Measurements from ENCODE around the gene NUP98. TPM values are rescaled to one million over a fixed set of nuclear protein-coding genes. Genes with fewer than 3 reads are reported as not detected.
A peak's percentile ranks its signal among the peaks of the same experiment; 100 is the strongest.

Gene NUP98
- total RNA-seq (100 to 1,000 TPM in 3 of 7 donors, 10 to 100 TPM in 4; 59.4 to 126 (median 94.5) TPM), polyA plus RNA-seq (10 to 100 TPM; 38.5 to 67.4 TPM)
- long read RNA-seq, donor 1, full-length matches to known transcripts = 12 of 63 reads
- long read RNA-seq, donor 1, partial matches to known transcripts = 40 of 63 reads
- long read RNA-seq, donor 1, other reads (novel, unspliced or antisense) = 11 of 63 reads
- long read RNA-seq, donor 2, partial matches to known transcripts = 47 of 54 reads
- long read RNA-seq, donor 2, other reads (novel, unspliced or antisense) = 6 of 54 reads
- long read RNA-seq, donor 3, full-length matches to known transcripts = 35 of 72 reads
- long read RNA-seq, donor 3, partial matches to known transcripts = 20 of 72 reads
- long read RNA-seq, donor 3, other reads (novel, unspliced or antisense) = 17 of 72 reads

GRCh38 chr11:3797329-3798090 is at the start of gene NUP98:
TSS of gene NUP98 (minus strand) at chr11:3797554. CDS start at chr11:3782117, 15,437 bp downstream.
- Histone ChIP-seq H3K9me3 (no peaks in the 10 kb centered on the region), H3K27ac (peak within 1 kb of the TSS; percentile 91 to 93), H3K4me1 (ENCODE audit: insufficient read depth) (peaks cover 5% of the 10 kb centered on the region), H3K27me3 (no peaks in the 10 kb centered on the region), H3K4me3 (peak within 1 kb of the TSS; percentile 99), H3K36me3 (no peaks in the 10 kb centered on the region)
- peak; percentile 100 for DNase-seq
- intact Hi-C loops (cut with DNase I) = loop anchor here in 3 of 4 donors (5.0 to 10.0 kb wide), 3 partner anchors 40 to 47 kb away; partner anchors contain the start of gene RHOG (in 2 of the 3)
- 0% methylated on average over 70 to 86 of the region's 86 CpGs for WGBS, 3 donors
- TF ChIP-seq CTCF (IDR thresholded peaks at IDR 0.05) (peak in 2 of 3 donors; percentile 41 to 57), POLR2A (IDR thresholded peaks at IDR 0.05) (peak; percentile 100), EP300 (IDR thresholded peaks at IDR 0.05) (peak; percentile 77)

GRCh38 chr11:3845670-3846069 is 48.3 kb upstream of the NUP98 start:
- Histone ChIP-seq H3K27me3 (no peaks in the 10 kb centered on the region), H3K4me3 (no peak overlapping the region), H3K9me3 (no peaks in the 10 kb centered on the region), H3K36me3 (no peaks in the 10 kb centered on the region), H3K27ac (no peak overlapping the region), H3K4me1 (ENCODE audit: insufficient read depth) (peaks cover 2% of the 10 kb centered on the region)
- WGBS, 3 donors = 85 to 92% (median 87%) methylated on average over 3 of the region's 3 CpGs
- no peak for DNase-seq
- intact Hi-C loops (cut with DNase I) = loop anchor here in 2 of 4 donors (2.0 to 10.0 kb wide), 2 partner anchors 51 to 227 kb away; partner anchors contain the start of gene NUP98 (in 1 of the 2)
- TF ChIP-seq EP300 (IDR thresholded peaks at IDR 0.05) = no peak
- TF ChIP-seq CTCF (IDR thresholded peaks at IDR 0.05) = no peak
- no peak for TF ChIP-seq POLR2A (IDR thresholded peaks at IDR 0.05)

GRCh38 chr11:3845246-3845645 is 47.9 kb upstream of the NUP98 start:
- Histone ChIP-seq H3K27me3 (no peaks in the 10 kb centered on the region), H3K9me3 (no peaks in the 10 kb centered on the region), H3K4me3 (no peak overlapping the region), H3K36me3 (no peaks in the 10 kb centered on the region), H3K4me1 (ENCODE audit: insufficient read depth) (peaks cover 2% of the 10 kb centered on the region), H3K27ac (no peak overlapping the region)
- intact Hi-C loops (cut with DNase I) = loop anchor here in 1 of 4 donors (10.0 kb wide), 1 partner anchor 50 kb away; the partner anchor contains the start of gene NUP98
- 92 to 100% (median 93%) methylated on average over 1 of the region's 1 CpG for WGBS, 3 donors
- no peak for DNase-seq
- no peak for TF ChIP-seq EP300 (IDR thresholded peaks at IDR 0.05)
- no peak for TF ChIP-seq POLR2A (IDR thresholded peaks at IDR 0.05)
- TF ChIP-seq CTCF (IDR thresholded peaks at IDR 0.05) = no peak

- Histone ChIP-seq H3K36me3 (no peaks in the 10 kb centered on the region), H3K27ac (no peak overlapping the region), H3K9me3 (no peaks in the 10 kb centered on the region), H3K4me1 (ENCODE audit: insufficient read depth) (peaks cover 5% of the 10 kb centered on the region), H3K4me3 (no peak overlapping the region), H3K27me3 (no peaks in the 10 kb centered on the region)
- intact Hi-C loops (cut with DNase I) = loop anchor here in 2 of 4 donors (5.0 to 10.0 kb wide), 2 partner anchors 46 to 49 kb away; partner anchors contain the start of gene NUP98 (in 2 of the 2)
- TF ChIP-seq CTCF (IDR thresholded peaks at IDR 0.05) (no peak), EP300 (IDR thresholded peaks at IDR 0.05) (no peak), POLR2A (IDR thresholded peaks at IDR 0.05) (no peak)
- 82 to 90% (median 87%) methylated on average over 3 of the region's 3 CpGs for WGBS, 3 donors
- no peak for DNase-seq
Measured at GRCh38 chr11:3843326-3843725, 46.0 kb upstream of the NUP98 start.

Measured in ovary (tissue), 10 donors.